Psoas muscle (tissue), 8 donors: Measurements from ENCODE around the gene DMGDH. TPM values are rescaled to one million over a fixed set of nuclear protein-coding genes. Genes with fewer than 3 reads are reported as not detected.

Experiments used
- ATAC-seq, 4 donors: fragments of 200-7000 bp; cut with Tn5 transposase; one replicate each; pipeline ENCODE4 v1.9.1; 2020; ENCODE audit warnings: moderate library complexity in 3 of 4, mild to moderate bottlenecking in 2 of 4
- DNase-seq, 2 donors: peaks; one replicate each; pipeline ENCODE4 v3.0.0-alpha.2; 2020
- H3K27ac ChIP-seq: fragments of 200-600 bp; one replicate; pipeline ENCODE4 v1.8.0; 2022
- H3K27me3 ChIP-seq, 3 donors: fragments of 200-600 bp in 1 of 3; one replicate each; pipeline versions ENCODE4 v1.6.1 to v1.8.0; 2013 to 2022; ENCODE audit warnings: low read length in 2 of 3, mild to moderate bottlenecking in 2 of 3, moderate library complexity in 1 of 3; ENCODE audit not compliant: insufficient read depth in 3 of 3
- H3K36me3 ChIP-seq, 2 donors: fragments of 200-600 bp in 1 of 2; one replicate each; pipeline versions ENCODE4 v1.6.1 to v1.8.0; 2013 to 2022; ENCODE audit warnings: low read depth in 1 of 2, mild to moderate bottlenecking in 1 of 2, moderate library complexity in 1 of 2; ENCODE audit not compliant: insufficient read depth in 1 of 2
- H3K4me1 ChIP-seq: fragments of 200-600 bp; one replicate; pipeline ENCODE4 v1.8.0; 2022
- H3K4me3 ChIP-seq: fragments of 200-600 bp; one replicate; pipeline ENCODE4 v1.8.0; 2022; ENCODE audit warnings: mild to moderate bottlenecking
- H3K9me3 ChIP-seq: fragments of 200-600 bp; one replicate; pipeline ENCODE4 v1.8.0; 2022
- WGBS, 3 donors: extraction: QIAGEN DNeasy Blood & Tissue Kit; methylation state at CpG; one replicate each; pipeline versions ENCODE4 v1.1.6 to v1.1.7; 2013; 5-methylcytosine and 5-hydroxymethylcytosine counted together
- intact Hi-C, 2 donors: fragments of 100-400 bp; cut with DNase I; formaldehyde crosslinking; loops; one replicate each; pipeline versions ENCODE4 v1.11.0 to v1.14.2; 2022
- polyA plus RNA-seq, 3 donors: library from polyadenylated mRNA; stranded (reverse); fragments of 200-250 nt; gene quantifications; one replicate each; pipeline ENCODE4 v1.2.3, GENCODE V29; 2013
- total RNA-seq, 4 donors: library from RNA; stranded (reverse); fragmentation: NEBNext Ultra II Directional in 2 of 4; extraction: Animal tissue kit (Norgen Biotek cat#: 25700) in 2 of 4; gene quantifications; one replicate each; pipeline versions ENCODE4 v1.2.1 to v1.2.4, GENCODE V29; 2021 to 2023
- TF ChIP-seq, protein P1 (sequence below): fragments of 200-600 bp; IDR thresholded peaks from one replicate; pipeline ENCODE4 v1.8.0; 2022; ENCODE audit warnings: antibody characterized with exemption
- donor health status: healthy with polysubstance abuse.
- donor health status: DM: no; HTN: no; CAD: no; lungs with moderate emphysema.
- donor health status: Bipolar disorder and iron deficiency.
- donor health status: healthy.
- donor health status: DM: yes; HTN: yes; CAD: no.
- donor health status: DM: no; HTN: no; CAD: no.
- donor health status: DM: no; HTN: no; CAD: no.
- donor health status: DM: yes; HTN: yes; CAD: no.

The DMGDH gene
- total and polyA plus RNA-seq, 7 donors = 0.16 to 2.8 (median 1.7) TPM

- TF ChIP-seq, protein P1, sequence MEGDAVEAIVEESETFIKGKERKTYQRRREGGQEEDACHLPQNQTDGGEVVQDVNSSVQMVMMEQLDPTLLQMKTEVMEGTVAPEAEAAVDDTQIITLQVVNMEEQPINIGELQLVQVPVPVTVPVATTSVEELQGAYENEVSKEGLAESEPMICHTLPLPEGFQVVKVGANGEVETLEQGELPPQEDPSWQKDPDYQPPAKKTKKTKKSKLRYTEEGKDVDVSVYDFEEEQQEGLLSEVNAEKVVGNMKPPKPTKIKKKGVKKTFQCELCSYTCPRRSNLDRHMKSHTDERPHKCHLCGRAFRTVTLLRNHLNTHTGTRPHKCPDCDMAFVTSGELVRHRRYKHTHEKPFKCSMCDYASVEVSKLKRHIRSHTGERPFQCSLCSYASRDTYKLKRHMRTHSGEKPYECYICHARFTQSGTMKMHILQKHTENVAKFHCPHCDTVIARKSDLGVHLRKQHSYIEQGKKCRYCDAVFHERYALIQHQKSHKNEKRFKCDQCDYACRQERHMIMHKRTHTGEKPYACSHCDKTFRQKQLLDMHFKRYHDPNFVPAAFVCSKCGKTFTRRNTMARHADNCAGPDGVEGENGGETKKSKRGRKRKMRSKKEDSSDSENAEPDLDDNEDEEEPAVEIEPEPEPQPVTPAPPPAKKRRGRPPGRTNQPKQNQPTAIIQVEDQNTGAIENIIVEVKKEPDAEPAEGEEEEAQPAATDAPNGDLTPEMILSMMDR = no peak
- H3K4me3 ChIP-seq = no peak overlapping the region
- no peaks in the 10 kb centered on the region for H3K9me3 ChIP-seq
- H3K27me3 ChIP-seq = no peaks in the 10 kb centered on the region
- intact Hi-C loops = loop anchor here (5.0 kb wide), 1 partner anchor 71 kb away; no protein-coding TSS in a partner anchor
- no peak overlapping the region for H3K27ac ChIP-seq
- DNase-seq = no peak
- no peak for ATAC-seq
- 79 to 84% (median 82%) methylated on average over 5 of the region's 5 CpGs for WGBS, 3 donors
- peaks cover 6% of the 10 kb centered on the region for H3K4me1 ChIP-seq
- H3K36me3 ChIP-seq = no peaks in the 10 kb centered on the region
Observed at GRCh38 chr5:78968781-78969180, 100.7 kb downstream of the DMGDH start.

DNA sequence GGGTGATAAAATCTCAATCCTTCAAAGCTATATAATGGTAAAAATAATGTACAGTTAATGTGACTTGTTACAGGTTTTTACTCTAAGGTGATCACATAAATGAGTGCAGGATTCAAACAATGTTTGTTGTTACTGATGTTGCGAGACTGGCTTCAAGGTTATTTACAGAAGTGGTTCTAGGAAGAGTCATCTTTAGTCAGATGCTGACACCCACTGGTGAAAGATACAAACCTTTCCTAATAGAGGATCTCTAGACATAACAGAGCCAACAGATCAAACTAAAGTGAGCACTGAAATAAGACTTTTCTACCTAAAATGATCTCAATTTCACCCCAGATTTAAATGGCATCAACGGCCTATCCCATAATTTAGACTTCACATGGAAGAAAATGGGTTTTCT, 104.6 kb downstream of the DMGDH start:
- H3K4me3 ChIP-seq = no peak overlapping the region
- 41 to 56% (median 46%) methylated on average over 2 of the region's 2 CpGs for WGBS, 3 donors
- ATAC-seq = peak; percentile 68 to 83 (median 82)
- no peak for DNase-seq
- H3K9me3 ChIP-seq = no peaks in the 10 kb centered on the region
- H3K4me1 ChIP-seq = no peaks in the 10 kb centered on the region
- no peaks in the 10 kb centered on the region for H3K27me3 ChIP-seq
- no peaks in the 10 kb centered on the region for H3K36me3 ChIP-seq
- intact Hi-C loops = loop anchor here (5.0 kb wide), 2 partner anchors 68 to 498 kb away; no protein-coding TSS in a partner anchor
- H3K27ac ChIP-seq = no peak overlapping the region
- TF ChIP-seq, protein P1 = peak; percentile 64

DNA sequence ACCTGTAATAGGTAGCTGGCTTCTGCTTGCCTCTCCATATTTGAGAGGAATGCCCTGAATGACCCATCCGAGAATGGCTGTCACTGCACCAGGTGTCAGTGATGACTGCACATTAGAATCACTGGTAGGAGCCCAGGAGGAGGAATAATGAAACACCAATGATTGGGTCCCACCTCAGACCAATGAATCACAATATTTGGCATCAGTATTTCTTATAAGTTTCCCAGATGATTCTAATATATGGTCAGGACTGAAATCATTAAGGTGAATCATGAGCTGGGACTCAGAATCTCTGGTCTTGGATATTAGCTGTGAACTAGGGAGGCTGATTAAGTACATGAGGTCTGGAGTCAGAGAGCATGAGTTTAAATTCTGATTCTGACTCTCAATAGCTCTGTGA, 107.7 kb downstream of the DMGDH start:
- H3K36me3 ChIP-seq = no peaks in the 10 kb centered on the region
- 72 to 85% (median 76%) methylated on average over 1 of the region's 1 CpG for WGBS, 3 donors
- intact Hi-C loops = loop anchor here in 1 of 2 donors (5.0 kb wide), 1 partner anchor 494 kb away; no protein-coding TSS in a partner anchor
- TF ChIP-seq, protein P1 = no peak
- no peaks in the 10 kb centered on the region for H3K4me1 ChIP-seq
- H3K9me3 ChIP-seq = no peaks in the 10 kb centered on the region
- no peak for DNase-seq
- no peak for ATAC-seq
- no peaks in the 10 kb centered on the region for H3K27me3 ChIP-seq
- H3K27ac ChIP-seq = no peak overlapping the region
- no peak overlapping the region for H3K4me3 ChIP-seq

GRCh38 chr5:78959767-78960166, 109.7 kb downstream of the DMGDH start:
- H3K4me1 ChIP-seq = no peaks in the 10 kb centered on the region

More at GRCh38 chr5:78959767-78960166, 109.7 kb downstream of the DMGDH start:
- TF ChIP-seq, protein P1 = no peak
- no peaks in the 10 kb centered on the region for H3K9me3 ChIP-seq
- H3K27ac ChIP-seq = no peak overlapping the region
- no peaks in the 10 kb centered on the region for H3K27me3 ChIP-seq
- ATAC-seq (no peak), DNase-seq (no peak)
- no peaks in the 10 kb centered on the region for H3K36me3 ChIP-seq
- no peak overlapping the region for H3K4me3 ChIP-seq
- 38 to 75% (median 48%) methylated on average over 1 of the region's 1 CpG for WGBS, 3 donors
- intact Hi-C loops = loop anchor here in 1 of 2 donors (5.0 kb wide), 1 partner anchor 492 kb away; no protein-coding TSS in a partner anchor
